Measurements from ENCODE around the gene PRKD3.
"Not testable (repeated sequence)": the region's sequence is repeated elsewhere in the genome, so short reads cannot be mapped to it uniquely, and the experiment has no call there.

Gene PRKD3

DNA sequence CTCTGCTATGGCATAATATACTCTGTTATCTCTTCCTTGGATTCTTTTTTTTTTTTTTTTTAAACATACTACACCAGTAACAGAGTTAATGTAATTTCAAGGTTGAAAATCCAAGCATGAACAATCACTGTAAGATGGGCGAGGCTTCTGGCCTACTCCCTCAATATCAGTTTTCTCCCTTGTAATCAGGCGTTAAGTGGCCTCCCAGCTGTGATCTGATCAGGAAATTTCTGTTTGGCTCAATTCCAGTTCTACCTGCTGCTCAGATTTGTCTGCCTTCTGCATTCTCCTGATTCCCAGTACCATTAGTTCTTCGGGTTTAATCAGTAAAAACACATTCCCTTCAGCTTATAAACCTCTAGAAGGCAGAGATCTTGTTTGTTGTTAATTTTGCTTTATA is 18.6 kb downstream of the PRKD3 start:
- no peak for DNase-seq

DNA sequence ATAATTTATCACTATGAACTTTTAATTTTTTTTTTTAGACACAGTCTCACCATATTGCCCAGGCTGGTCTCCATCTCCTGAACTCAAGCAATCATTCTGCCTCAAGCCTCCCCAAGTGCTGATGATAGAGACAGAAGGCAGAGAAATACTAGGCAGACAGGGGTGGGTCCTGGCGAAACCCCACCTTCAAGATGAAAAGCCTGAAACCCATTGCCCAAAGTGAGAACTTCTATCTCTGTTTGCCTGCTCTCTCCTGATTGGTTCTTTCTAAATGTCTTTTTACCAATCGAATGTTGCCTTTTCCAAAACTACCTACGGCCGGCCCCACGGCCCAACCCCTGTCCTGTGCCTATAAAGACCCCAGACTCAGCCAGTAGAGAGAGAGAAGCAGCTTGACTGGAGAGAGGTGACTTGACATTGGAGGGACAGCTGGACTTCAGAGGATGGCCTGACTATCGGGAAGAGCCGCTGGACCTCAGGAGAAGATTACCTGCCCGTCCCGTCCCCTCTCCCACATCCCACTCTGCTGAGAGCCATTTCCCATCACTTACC is 21.9 kb downstream of the PRKD3 start:
- DNase-seq = no peak

DNA sequence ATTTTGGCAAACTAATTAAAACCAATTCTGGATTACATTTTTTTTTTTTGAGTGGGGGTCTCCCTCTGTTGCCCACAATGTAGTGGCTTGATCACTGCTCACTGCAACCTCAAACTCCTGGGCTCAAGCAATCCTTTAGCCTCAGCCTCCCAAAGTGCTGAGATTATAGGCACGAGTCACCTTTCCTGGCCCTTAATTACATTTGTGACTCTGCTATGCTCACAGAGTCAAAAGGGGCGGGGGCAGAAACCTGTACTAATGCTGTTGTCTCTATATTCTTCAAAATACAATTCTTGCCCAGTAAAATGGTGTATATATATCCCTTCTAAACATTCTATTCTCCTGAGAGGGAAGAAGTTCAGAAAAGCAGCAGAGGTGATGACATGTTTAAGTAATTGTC is 23.2 kb downstream of the PRKD3 start:
- DNase-seq = no peak

DNA sequence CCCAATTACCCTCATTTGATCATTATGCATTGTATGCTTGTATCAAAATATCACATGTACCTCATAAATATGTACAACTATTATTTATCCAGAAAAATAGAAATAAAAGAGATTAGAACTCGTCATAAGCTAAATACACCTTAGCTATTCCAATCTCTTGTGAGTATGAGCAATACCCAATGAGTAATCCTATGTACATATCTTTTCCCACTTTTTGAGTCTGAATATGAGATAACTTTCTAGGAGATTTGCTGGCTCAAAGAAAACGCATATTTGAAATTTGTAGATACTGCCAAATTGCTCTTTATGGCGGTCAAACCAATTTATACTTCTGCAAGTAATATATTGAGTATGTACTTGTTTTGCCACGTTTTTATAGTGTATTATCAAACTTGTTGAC is 24.1 kb downstream of the PRKD3 start:
- no peak for DNase-seq

DNA sequence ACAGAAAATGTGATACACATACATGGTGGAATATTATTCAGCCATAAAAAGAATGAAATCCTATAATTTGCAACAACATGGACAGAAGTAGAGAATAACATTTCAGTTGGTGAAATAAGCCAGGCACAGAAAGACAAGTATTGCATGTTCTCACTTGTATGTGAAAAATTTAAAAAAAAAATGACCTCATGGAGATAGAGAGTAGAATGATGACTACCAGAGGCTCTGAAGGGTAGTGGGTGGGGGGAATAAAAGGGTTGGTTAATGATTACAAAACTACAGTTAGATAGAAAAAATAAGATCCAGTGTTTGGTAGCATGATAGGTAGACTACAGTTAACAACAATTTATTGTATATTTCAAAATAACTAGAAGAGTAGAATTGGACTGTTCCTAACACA is 24.5 kb downstream of the PRKD3 start:
- DNase-seq = no peak

DNA sequence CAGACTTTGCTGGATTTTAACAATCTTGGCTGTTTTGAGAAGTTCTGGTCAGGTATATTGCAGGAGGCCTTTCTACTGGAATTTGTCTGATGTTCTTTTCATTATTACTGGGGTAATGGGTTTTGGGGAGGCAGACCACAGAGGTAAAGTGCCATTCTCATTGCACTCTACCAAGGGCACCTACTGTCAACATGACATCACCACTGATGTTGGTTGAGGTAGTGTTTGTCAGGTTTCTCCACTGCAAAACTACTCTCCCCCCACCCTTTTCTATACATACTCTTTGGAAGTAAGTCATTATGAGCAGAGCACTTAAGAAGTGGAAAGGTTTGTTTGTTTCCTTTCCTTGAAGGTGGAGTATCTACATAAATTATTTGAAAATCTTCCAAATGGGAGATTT is 27.0 kb downstream of the PRKD3 start:
- no peak for DNase-seq

DNA sequence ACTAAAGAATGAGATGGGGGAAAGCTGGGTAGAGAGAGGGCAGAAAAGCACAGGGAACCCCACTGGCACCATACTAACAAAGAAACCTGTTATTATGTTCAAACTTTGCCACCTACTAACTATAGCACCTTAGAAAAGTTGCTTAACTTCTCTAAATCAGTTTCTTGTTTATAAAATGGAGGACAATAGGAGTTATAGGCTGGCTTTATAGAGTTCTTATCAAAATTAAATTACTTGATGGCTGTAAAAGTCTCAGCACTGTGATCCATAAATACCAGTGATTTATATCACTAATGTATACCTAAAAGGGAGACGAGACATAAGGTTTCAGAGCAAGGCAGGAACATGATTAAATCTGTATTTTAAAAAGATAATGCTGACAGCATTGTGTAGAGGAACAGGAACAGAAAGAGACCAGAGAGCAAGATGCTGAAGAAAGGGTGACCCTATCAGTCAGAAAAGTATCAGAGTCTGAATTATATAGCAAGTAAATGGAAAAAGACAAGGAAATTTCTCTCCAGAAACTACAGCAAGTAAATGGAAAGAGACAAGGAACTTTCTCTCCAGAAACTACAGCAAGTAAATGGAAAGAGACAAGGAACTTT is 29.1 kb downstream of the PRKD3 start:
- DNase-seq = no peak

DNA sequence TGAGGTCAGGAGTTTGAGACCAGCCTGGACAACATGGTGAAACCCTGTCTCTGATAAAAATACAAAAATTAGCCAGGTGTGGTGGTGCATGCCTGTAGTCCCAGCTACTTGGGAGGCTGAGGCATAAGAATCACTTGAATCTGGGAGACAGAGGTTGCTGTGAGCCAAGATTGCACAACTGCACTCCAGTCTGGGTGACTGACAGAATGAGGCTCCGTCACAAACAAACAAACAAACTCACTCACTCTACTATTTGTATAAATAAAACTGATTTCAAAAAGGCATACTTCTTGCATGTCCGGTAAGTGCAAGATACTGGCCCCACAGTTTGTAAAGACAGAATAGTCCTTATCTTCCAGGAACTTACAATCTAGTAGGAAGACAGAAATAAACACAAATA is 29.8 kb downstream of the PRKD3 start:
- DNase-seq = not testable (repeated sequence)

DNA sequence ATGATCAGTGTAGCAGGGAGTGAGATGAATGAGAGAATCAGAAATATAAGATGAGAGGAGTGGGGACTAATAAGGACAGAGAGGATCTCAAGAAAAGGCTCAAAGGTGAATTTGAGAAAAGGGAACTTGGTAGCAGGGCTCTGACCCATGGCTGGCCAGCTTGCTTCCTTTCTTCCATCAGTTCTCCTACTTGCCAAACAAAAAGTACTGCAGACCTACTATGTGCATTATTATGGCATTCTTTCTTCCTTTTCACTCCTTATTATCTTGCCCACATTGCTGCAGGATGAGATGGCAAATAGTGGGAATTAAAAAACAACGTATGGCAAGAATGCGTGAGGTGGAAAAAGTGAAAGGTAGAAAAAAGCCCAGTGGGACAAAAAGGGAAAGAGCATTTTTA is 33.0 kb downstream of the PRKD3 start:
- no peak for DNase-seq

DNA sequence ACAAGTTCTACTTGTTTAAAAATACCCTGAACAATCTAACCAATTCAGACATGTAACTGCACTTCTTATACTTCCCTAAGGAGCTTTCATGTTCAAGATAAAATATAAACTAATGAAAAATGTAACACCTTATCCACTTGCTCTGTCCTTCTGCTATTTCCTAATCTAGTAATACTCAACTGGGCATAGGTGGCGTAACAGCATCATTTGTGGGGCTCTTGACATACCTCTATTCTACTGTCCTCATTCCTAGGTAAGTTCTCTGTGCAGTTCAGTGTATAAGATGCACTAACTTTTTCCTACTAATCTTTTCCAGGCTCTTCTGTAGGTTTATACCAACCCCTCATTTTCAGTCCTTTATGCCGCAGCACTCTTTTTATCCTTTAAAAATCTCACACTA is 36.7 kb downstream of the PRKD3 start:
- peak; percentile 16 for DNase-seq

DNA sequence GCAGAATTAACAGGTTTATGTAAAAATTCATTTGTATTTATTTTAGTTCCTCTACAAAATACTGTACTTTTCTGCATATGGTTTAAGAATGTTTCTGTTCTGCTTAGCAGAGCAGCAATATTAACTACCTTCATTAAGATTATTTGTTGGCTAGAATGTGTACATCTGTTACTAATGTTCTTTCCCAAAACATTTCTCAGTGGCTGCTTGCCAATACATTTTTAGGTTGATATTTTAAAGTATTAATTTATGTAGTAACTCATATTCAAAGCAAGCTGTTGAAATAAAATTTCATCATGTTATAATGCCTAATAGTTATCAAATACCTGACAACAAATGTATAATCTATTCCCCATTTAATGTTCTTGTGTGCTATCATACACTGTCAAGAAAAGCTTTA is 40.3 kb downstream of the PRKD3 start:
- DNase-seq = no peak

DNA sequence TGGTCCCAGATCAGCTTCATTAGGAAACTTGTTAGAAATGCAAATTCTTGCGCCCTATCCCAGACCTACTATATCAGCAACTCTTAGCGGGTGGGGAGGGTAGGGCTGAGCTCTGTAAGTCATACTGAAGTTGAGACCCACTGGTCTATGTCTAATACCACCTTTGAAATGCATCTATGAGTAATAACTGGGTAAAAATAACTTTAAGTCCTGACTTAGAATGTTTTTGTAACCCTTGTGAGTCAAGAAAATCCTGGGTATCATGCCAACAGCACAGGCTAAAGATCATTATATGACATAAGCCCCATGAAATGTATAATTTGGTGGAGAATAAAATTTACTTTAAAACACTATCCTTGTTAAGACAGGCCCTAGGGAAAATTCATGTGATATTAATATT is 41.4 kb downstream of the PRKD3 start:
- no peak for DNase-seq

DNA sequence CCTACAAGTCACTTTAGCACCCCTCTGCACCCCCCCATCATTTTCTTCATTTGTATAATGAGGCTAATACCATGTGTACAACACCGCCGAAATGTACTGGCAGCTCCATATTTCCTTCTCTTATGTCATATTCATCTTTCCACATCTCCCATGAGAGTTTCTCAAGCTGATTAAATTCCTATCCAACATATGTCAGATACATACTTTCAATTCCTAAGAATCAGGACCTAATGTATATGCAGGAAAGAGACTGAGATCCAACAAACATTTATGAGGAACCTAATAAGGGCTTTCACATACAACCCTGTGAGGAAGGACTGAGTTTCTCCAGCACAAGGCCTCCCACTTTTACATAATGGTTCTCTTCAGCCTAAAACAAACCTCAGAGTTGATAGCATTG is 41.9 kb downstream of the PRKD3 start:
- DNase-seq = no peak

DNA sequence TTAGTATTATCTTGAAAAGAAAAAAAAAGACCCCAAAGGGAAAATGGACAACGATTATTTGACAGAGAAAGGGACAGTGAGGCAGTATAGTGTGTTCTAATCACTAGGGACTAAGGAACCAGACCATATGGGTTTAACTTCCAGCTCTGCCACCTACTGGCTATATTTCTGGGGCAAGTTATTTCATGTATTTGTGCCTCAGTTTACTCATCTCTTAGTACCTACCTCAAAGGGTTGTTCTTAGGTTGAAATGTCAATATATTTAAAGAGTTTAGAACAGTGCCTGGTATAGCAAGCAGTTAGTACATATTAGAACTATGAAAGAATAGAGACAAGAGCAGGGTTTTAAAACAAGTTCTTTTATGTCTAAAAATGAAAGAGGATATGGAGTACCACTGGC is 42.7 kb downstream of the PRKD3 start:
- peak; percentile 15 for DNase-seq

DNA sequence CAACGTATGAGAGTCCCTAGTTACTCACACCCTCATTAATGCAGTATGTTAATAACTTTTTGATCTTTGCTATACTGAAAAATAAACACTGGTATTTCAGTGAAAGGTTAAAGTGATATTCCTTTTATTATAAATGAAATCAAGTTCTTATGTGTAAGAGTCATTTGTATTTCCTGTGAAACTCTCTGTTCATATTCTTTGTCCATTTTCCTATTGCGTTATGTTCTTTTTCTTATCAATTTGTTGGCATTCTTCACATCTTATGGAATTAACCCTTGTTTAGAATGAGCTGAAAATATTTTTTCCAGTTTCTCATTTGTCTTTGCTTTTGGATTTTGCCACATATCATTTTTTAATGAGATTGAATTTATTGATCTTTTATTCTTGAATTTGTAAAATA is 48.3 kb downstream of the PRKD3 start:
- DNase-seq = no peak

Data from OCI-M1 (cell line).